ENCODE results near the gene LCAT. TPM values are rescaled to one million over a fixed set of nuclear protein-coding genes. Genes with fewer than 3 reads are reported as not detected.

LCAT gene
- total and polyA plus RNA-seq, 9 of the 15 experiments (the other 6 are each of a cell fraction or from before 2014, with no cell fraction given), result 0.46 to 21.0 (median 5.0) TPM

- peak; percentile 82 for TF ChIP-seq ATF2 (CRISPR knock-in tag; IDR thresholded peaks at IDR 0.05)
- no peak for TF ChIP-seq ZNF609 (CRISPR knock-in tag; IDR thresholded peaks at IDR 0.05; ENCODE audit: borderline replicate concordance)
- TF ChIP-seq EWSR1 (IDR thresholded peaks at IDR 0.05; ENCODE audit: borderline replicate concordance, low read depth, partially characterized antibody), result no peak
- no peak for TF ChIP-seq HMBOX1 (IDR thresholded peaks at IDR 0.05)
- TF ChIP-seq ZSCAN32 (CRISPR knock-in tag; IDR thresholded peaks at IDR 0.05), result no peak
- peak in 1 of 2 experiments; percentile 19; a peak in 1 of 4 replicates for TF ChIP-seq MNT (conservative IDR thresholded peaks at IDR 0.05)
- TF ChIP-seq LEF1 (IDR thresholded peaks at IDR 0.05), result no peak
- no peak for TF ChIP-seq NCOA2 (IDR thresholded peaks at IDR 0.05; ENCODE audit: partially characterized antibody in 2 of 2)
- TF ChIP-seq MAZ (CRISPR knock-in tag; conservative IDR thresholded peaks at IDR 0.05 in 1 of 2, IDR thresholded peaks at IDR 0.05 in 1 of 2), result peak in 1 of 2 experiments; percentile 78; a peak in 2 of 4 replicates
- TF ChIP-seq RNF2 (IDR thresholded peaks at IDR 0.05), result no peak
- no peak for TF ChIP-seq SLC30A9 (CRISPR knock-in tag; IDR thresholded peaks at IDR 0.05)
- no peak for TF ChIP-seq NR0B1 (IDR thresholded peaks at IDR 0.05; ENCODE audit: partially characterized antibody)
- TF ChIP-seq KLF16 (IDR thresholded peaks at IDR 0.05), result no peak
- TF ChIP-seq CEBPG (CRISPR knock-in tag; IDR thresholded peaks at IDR 0.05), result no peak
- TF ChIP-seq CEBPG (tag; conservative IDR thresholded peaks at IDR 0.05 in 1 of 2, IDR thresholded peaks at IDR 0.05 in 1 of 2), result no peak
- peak in 1 of 2 experiments; percentile 35; a peak in 1 of 4 replicates for TF ChIP-seq NRF1 (conservative IDR thresholded peaks at IDR 0.05 in 1 of 2, IDR thresholded peaks at IDR 0.05 in 1 of 2)
Observed at GRCh38 chr16:67892899-67893742, 50.8 kb downstream of the LCAT start, which contains the start of gene PSKH1 (continued).
